GM15510 (cell line): ENCODE results near the gene IL17RA.

Experiments
- POLR2A ChIP-seq: IDR thresholded peaks from 3 replicates; pipeline ENCODE4 v1.6.1; 2011; ENCODE audit warnings: borderline replicate concordance; ENCODE audit not compliant: insufficient read length; ENCODE audit errors: extremely low read depth

IL17RA gene

DNA sequence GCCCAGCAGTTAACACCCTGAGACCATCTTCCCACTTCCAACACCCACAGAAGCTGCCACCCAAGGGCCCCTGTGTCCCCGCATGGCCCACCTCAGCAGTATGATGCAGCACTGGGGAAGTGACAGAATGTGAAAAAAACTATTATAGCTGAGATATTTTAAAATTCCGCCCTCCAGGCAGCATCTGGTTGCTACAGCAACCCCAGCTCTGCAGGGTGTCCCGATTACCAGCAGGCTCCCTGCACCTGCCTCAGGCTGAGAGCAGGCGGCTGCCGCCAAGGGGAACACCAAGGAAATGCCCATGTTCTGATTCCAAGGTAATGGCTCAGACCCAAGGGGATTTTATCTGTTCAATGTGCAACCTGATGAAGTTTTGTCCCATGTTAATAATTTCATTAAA is 46.9 kb downstream of the IL17RA start:
- TF ChIP-seq POLR2A: no peak

DNA sequence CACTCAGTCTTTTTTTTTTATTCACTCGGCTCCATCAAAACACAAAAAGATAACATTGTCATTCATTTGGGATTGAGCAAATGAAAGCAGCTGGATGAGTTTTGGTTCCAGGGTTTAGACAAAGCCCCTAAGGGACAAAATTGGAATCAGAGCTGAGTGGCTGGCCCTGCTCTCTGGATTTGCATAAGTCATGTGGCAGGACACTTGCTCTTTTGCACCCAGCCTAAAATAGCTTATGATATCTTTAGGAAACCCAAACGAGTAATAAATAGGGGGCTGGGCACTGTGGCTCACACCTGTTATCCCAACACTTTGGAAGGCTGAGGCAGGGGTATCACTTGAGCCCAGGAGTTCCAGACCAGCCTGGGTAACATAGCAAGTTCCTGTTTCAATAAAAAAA is 47.3 kb downstream of the IL17RA start:
- no peak for TF ChIP-seq POLR2A

DNA sequence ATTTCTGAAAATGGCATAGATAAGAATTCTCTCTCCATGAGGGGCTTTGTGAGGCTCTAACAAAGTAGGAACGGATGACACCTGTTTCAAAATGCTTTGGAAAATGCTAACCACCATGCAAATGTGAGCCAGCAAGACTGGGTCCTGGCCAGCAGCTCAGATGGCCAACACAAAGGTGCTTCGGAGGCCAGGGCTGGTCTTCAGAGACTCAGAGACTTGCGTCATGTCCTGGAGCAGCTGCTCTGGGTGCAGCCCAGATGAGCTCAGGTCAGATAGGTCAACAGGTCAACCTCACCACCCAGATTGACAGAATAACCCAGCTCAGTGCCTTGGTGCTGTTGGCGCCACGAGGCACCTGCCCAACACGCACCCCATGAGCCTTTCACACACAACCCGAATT is 48.3 kb downstream of the IL17RA start:
- no peak for TF ChIP-seq POLR2A

DNA sequence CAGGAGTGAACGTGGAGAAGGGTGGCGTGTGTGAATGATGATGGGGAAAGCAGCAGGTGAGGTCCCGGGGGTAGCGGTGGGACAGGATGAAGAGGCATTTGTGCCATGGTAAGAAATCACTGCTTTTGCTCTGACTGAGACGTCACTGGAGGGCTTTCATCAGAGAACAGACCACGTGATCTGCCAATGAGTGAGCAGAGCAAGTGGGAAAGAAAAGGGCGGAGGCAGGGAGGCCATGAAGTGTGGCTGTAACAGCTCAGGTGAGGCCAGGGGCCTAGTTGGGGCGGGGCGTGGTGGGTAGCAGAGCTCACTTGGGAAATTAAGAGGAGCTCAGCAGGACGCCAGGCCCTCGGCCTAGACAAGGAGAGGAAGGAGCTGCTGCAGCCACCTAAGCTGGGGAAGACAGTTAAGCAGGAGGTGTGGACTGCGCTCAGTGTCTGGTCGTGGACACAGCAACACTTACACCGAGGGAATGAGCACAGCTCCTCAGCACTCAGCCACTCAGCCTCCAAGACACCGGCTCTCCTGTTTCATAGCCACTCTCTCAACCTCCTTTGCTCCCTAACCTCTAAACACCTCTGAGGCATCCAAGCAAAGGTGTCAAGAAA is 50.5 kb downstream of the IL17RA start:
- TF ChIP-seq POLR2A: no peak

DNA sequence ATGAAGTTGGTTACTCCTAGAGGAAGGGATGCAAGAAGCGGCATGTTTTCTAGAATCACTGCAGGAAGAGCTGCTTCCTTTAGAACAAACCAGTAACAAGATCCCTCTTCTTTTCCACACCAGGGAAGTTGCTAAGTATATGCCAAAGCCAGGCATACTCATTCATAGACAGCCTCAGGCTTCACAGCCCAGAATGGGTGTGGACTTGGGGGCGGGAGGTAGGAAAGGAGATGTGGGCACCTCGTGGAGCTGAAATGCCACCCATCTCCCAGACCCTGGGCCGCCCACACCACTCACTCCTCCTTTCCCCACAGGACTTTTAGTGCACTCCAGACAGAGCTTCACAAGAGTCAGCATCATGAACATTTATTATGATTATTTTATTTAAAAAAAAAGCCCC is 52.4 kb downstream of the IL17RA start:
- no peak for TF ChIP-seq POLR2A

DNA sequence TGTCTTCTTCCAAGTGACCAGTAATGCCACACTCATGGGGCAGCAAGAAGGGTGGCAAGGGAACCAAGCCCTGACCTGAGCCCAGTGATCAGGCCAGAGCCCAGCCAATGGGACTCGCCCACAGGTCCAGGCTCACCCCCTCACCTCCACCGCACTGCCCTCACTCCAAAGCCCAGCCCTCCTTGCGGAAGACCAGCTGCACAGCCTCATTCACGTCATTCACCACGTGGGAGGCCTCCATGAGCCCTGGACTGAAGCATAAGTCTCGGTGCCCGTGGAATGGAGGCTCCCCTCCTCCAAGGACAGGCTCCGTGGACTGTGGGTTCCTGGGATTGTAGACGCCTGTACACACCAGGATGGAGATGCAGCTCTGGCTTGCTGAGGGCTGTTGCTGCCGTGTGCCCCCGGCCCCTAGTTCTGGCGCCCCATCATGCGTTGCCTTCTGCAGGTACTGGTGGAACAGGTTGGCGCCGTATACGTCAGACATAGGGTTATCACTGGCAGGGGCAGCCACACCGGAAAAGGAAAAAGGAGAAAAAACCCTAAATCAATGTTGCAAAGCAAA is 53.1 kb downstream of the IL17RA start:
- TF ChIP-seq POLR2A: no peak

DNA sequence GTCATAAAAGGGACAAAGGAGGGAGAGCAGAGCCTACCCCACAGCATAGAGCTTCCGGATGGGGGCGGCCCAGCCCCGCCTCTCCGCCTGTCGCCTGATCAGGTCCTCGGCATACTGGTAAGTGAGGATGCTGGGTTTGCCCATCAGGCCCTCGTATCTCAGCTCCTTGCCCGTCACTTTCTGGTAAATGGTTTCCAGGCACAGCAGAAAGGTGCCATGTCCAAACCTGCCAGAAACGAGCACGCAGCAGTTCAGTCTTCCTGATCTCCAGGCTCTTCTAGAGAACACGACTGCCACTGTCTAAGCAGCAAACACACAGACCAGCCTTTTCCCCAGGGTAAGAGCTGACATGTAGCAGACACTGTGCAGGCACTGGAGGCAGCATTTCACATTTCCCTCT is 53.7 kb downstream of the IL17RA start:
- no peak for TF ChIP-seq POLR2A

DNA sequence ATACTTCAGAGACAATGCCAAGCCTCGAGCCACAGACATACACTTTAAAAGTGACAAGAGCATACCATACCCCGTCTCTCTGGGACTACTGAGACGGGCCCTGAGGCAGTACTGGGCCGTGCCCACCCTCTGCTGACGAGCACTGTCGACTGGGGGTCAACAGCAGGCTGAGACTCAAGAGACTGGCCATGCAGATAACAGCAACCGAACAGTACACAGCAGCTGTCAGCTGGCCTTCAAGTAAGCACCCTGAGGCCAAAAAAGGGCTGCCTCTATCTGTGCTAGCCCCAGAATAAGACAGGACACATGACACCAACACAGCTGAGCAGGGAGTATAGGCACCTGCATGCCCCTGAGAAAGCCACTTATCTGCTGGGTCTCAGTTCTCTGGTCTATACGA is 55.2 kb downstream of the IL17RA start:
- TF ChIP-seq POLR2A: no peak

DNA sequence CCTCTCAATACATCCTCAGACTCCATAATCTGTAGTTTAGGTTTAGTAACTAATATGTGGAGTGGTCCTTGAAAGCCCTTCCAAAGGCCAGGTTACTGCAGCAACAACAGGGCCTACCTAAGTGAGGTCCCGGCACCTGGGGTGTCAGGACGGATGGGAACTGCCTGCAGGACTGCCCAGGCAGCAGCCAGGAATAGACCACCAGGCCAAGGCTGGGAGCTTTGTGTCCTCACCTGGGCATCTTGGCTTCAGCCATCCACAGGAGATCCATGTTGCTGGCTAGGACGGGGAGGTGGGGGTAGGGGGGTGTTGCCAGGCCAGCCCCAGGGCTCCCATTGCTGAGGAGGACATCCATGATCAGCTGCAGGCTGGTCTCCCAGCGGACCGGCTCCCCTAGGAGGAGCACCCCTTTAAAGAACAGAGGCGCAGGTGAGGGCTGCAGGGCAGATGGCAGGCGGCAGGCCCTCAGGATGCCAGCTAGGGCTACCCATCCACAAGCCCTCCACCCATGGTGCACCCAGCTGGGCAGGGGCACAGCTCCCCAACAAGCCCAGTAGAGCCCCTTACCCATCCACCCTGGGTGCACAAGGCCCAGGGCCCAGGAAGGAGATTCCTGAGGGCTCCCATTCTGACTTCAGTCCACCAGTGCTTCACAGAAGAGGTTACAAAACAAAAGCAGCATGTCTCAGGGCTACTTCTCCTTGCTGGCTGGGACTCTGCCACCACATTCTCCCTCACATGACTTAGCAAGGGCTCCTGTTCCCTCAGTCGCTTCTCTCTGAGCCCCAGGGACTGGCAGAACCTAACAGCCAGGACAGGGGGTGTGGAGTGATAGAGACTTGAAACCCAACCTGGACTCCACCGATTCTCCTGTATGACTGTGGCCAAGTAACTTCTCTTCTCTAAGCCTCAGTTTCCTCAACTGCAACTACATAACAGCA is 56.3 kb downstream of the IL17RA start:
- TF ChIP-seq POLR2A: no peak

DNA sequence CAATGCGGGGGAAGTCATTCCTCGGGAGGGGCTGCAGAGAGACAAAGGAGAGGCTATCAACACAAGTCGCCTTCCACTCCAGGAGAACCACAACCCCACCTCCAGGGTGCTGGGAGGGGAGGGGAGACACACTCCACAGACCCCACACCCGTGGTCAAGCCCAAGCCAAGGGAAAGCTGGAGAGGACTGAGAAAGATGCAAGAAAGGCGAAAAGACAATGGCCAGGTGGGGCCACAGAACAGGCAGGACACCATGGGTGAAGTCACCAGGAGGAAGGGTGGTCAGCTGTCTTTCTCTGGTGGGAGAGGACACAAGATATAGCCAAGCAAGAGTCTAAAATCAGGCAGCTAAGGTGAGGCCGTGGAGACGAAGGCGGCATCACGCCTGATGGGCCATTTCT is 58.3 kb downstream of the IL17RA start:
- no peak for TF ChIP-seq POLR2A

DNA sequence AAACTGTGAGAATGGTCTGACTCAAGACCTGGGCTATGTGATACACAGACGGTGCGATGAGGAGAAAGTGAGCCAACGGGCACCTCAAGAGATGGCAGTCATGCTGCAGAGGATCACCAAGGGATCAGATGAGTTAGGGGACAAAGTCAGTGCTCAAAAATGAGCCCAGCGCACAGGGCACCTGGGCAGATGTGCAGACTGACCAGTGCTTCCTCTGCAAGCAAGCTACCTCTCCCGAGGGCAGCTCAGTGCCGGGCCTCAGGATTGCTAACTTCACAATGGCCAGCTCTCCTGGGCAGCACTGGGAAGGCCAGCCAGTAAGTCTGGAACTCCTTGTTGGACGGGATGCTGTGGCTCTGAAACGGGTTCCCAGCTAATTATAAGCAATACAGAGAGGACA is 59.0 kb downstream of the IL17RA start:
- no peak for TF ChIP-seq POLR2A

DNA sequence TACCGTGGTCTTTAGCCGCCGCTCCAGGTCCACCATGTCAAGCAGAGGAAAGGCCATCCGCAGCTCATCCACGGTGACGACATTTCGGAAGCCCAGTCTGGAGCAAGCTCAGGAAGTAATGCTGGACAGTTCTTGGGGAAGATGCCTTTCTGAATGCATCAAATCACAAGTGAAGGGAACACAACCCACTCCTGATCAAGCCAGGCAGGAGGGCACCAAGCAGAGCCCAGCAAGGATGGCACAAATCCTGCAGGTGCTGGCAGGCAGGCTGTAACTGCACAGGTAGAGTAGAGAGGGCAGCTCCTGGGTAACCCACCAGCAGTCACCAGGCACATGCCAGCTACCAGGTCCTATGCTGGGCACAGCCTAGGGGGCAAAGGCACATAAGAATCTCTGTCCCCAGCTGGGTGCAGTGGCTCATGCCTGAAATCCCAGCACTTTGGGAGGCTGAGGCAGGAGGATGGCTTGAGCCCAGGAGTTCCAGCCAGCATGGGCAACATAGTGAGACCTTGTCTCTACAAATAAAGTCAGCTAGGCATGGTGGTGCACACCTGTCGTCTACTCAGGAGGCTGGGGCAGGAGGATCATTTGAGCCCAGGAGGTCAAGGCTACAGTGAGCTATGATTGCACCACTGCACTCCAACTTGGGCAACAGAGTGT is 60.4 kb downstream of the IL17RA start:
- TF ChIP-seq POLR2A: no peak

DNA sequence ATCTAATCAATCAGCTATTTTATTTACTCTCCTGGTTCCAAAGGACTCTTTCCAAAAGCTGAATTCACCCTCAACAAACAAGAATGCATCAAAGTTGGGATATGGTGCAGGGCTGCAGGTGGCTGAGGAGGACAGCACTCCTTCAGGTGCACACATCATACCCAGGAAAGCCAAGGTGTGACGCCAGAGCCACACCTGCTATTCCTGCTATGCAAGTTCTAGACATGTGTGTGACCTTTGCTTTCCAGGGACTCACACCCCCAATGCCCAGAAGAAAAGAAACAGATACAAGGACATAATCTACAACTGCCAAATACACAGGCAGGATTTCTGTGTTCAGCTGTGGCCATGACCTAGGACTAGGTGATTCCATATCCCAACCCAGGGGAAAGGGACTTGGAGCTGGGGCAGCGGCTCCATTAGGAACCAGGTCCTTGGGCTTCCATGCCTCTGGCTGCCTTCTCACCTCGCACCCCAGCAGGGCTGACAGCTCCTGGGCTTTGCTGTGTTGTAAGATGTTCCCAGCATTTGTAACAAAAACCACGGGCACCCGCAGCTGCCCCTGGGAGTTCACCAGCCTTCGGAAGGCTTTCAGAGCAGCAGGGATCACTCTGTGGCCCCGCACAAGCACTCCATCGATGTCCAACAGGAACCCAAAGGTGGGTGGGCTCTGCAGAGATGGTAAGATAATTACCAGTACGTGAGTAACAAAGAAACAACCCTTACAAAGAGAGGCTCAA is 64.4 kb downstream of the IL17RA start:
- TF ChIP-seq POLR2A: no peak

DNA sequence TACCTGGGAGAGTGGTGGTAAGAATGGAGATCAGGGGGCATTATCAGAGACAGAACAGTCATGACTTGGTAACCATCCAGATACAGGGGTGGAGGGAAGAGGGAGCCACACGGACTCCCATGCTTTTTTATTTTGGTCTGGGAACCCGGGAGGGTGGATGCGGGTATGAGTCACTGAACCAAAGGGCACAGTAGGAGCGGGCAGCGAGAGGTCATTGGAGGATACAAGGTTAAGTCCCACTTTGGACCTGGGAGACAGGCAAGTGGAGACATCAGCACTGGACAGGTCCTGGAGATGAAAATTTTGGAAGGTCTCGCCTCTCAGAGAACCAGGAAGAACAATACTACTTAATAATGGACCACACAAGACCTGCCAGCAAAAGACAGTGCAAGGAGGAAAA is 67.5 kb downstream of the IL17RA start:
- TF ChIP-seq POLR2A: no peak

DNA sequence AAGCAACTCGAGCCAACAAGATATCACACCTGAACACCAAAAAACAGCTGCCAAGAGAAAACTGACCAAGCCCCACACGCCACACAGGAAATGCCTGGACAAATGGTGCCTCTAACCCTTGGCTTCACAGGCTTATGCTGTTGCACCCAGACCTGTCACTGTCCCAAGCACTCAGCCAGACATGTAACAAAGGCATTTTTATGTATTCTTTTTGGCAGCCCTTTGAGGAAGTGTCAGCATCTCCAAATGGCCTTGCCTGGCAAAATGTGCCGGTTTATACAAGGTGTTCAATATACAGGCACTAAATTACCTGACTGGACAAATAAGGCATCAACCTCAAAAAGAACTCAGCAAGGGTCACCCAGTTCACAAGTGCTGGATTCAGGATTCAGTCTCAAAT is 68.2 kb downstream of the IL17RA start:
- TF ChIP-seq POLR2A: no peak
